HT-29 (cell line): ENCODE data around the gene ZNF8. TPM values are rescaled to one million over a fixed set of nuclear protein-coding genes. Genes with fewer than 3 reads are reported as not detected.
"Not testable (repeated sequence)": the region's sequence is repeated elsewhere in the genome, so short reads cannot be mapped to it uniquely, and the experiment has no call there.

Experiments used
- DNase-seq: peaks from one replicate; pipeline ENCODE4 v3.0.0-alpha.2; 2015; ENCODE audit warnings: low spot score
- small RNA-seq: library from RNA; depleted of rRNA; stranded (forward); fragments of <200 nt; gene quantifications from one replicate; pipeline ENCODE3, GENCODE V24; 2014
- total RNA-seq: library from RNA; depleted of rRNA; stranded (reverse); fragments of >200 nt; shearing (Covaris generic); gene quantifications from 2 replicates; pipeline ENCODE4 v1.2.3, GENCODE V29; 2014; rRNA removed

The ZNF8 gene
- total RNA-seq, 1 experiment from 2014 or later, result 8.5 TPM

DNA sequence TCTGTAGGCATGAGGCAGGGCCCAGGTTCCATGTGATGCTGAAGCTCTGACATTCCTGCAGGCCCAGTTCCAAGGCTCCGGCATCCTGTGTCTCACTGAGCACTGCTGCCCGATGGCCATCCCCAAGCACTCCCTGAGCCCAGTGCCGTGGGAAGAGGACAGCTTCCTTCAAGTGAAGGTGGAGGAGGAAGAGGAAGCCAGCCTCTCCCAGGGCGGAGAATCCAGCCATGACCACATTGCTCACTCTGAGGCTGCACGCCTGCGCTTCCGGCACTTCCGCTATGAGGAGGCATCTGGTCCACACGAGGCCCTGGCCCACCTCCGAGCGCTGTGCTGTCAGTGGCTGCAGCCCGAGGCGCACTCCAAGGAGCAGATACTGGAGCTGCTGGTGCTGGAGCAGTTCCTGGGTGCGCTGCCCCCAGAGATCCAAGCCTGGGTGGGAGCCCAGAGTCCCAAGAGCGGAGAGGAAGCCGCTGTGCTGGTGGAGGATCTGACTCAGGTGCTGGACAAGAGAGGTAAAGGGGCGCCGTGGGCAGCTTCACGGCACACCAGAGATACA, 56.0 kb downstream of the ZNF8 start:
- no peak for DNase-seq

- DNase-seq, result no peak
Observed at GRCh38 chr19:58335630-58336029, 56.9 kb downstream of the ZNF8 start.

DNA sequence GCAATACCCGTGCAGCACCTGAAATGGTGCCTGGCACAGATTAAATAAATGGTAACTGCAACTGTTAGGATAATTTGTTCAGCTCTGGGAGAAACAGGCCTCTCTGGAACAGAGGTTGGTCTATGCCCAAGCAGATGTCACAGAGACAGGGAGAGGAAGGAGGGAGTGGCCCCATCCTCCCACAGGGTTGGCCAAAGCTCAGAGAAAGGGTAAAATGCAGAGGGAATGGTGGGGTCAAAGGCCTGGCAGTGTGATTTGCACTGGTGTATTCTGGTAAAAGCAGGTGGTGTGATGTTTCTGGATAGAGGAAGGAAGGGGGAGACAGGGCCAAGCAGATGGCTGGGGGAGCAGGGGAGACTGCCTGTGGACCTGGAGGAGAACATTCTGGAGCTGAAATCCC, 57.5 kb downstream of the ZNF8 start:
- DNase-seq, result no peak

GRCh38 chr19:58336820-58337219, 58.1 kb downstream of the ZNF8 start:
- DNase-seq, result no peak

GRCh38 chr19:58338336-58338735, 59.6 kb downstream of the ZNF8 start:
- no peak for DNase-seq

DNA sequence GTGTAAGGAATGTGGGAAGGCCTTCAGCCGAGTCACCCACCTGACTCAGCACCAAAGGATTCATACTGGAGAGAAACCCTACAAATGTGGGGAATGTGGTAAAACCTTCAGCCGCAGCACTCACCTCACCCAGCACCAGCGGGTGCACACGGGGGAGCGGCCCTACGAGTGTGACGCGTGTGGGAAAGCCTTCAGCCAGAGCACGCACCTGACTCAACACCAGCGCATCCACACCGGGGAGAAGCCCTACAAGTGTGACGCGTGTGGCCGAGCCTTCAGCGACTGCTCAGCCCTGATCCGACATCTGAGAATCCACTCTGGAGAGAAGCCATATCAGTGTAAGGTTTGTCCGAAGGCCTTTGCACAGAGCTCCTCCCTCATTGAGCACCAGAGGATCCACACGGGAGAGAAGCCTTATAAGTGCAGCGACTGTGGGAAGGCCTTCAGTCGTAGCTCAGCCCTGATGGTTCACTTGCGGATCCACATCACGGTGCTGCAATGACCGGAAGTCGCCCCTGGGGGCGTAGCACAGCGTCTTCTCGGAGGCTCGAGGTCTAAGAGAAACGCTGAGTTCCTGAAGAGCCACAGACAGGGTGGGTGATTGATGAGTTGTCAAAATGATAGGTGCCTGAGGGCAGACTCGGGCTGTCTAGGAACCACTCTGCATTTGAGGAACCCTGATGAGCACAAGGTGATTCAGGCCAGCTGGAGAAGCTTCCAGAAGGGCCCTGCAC, 60.2 kb downstream of the ZNF8 start:
- no peak for DNase-seq

- DNase-seq, result no peak
Observed at GRCh38 chr19:58345558-58345957, 66.8 kb downstream of the ZNF8 start.

DNA sequence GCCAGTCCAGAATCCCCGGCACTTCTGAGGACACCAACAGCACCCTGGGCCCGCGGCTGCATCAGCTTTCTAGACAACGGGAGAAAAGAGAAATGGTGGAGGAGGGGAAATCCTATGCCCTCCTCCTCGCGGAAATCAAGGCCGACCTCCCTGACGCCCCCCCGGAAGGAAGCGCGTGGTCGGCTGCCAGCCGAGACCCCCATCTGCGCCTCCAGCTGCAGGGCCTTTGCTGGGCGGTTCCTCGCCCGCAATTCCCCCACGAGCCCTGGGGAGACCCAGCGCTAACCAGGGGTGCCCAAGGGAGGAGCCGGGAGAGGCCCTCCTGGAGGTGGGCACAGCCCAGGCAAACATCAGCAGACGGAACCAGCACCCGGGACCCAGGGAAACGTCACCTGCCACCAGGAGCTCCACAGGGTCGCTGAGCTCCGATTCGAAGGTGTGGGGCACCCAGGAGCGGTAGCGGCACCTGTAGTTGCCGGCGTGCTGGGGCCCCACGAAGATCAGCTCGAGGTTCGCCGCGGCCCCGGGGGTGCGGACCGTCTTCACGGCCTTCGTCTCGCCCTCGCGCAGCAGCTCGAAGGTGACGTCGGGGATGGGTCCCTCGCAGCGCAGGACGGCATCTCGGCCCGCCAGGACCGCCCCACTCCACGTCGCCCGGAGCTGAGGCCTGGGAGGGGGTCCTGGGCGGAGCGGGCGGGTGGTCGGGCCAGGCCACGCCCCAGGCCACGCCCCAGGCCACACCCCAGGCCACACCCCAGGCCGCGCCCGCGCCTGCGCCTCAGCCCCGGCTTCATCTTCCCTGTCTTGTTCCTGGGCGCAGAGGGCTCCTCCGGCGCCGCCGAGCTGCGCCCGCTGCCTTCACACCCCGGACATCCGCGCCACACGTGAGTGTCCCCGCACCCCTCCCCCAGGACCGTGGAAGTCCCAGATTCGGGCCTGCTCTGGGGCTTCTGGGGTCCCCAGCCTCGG, 68.5 kb downstream of the ZNF8 start:
- no peak for DNase-seq

GRCh38 chr19:58348080-58348479, 69.3 kb downstream of the ZNF8 start:
- DNase-seq, result not testable (repeated sequence)

DNA sequence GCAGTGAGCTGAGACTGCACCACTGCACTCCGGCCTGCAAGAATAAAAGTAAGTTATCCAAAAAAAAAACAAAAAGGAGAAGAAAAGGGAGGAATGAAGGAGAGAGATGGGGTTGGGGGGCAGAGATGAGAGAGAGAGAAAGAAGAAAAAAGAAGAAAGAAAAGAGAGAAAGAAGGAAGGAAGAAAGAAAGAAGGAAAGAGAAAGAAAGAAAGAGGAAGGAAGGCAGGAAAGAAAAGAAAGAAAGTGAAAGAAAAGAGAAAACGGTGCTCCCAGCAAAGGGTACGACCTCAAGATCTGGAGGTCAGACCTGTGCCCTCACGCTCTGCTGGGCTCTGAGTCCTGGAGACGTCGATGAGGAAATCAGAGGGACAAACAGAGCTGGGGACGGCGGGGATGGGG, 70.8 kb downstream of the ZNF8 start:
- no peak for DNase-seq

DNA sequence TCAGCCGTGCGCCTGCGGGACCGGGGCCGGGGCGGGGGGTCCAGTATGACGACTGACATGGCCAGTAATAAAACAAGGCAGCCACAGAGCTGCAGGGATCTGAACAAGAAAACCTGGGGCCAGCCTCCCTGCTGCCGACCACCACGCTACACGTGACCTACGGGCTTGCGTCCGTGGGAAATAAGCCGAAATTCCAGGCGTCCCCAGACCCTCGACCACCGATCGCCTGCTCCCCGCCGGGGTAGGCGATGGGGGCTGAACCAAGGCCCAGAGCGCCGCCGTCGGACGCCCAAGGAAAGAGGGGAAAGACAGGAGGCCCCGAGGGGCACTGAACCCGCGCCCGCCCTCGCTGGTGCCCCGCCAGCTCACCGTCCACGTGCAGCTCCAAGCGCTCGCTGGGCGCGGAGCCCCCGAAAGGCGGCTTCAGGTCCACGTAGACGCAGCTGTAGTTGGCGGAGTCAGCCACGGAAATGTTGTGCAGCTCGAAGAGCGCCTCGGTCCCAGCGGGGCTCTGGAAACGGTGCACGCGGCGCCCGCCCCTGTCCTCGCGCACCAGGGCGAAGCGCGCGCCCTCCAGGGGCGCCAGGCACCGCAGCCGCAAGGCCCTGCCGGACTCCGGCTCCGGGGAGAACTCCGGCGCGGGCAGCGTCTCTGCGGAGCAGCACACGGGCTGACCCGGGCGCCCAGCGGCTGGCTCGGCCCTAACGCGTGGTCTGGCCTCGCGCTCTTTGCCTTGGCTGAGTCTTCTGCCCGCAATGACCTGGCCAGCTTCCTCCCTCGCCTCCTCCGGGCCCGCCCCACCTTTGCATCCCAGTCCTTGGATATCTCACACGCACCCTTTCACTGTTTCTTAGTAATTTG, 71.5 kb downstream of the ZNF8 start:
- DNase-seq, result no peak

DNA sequence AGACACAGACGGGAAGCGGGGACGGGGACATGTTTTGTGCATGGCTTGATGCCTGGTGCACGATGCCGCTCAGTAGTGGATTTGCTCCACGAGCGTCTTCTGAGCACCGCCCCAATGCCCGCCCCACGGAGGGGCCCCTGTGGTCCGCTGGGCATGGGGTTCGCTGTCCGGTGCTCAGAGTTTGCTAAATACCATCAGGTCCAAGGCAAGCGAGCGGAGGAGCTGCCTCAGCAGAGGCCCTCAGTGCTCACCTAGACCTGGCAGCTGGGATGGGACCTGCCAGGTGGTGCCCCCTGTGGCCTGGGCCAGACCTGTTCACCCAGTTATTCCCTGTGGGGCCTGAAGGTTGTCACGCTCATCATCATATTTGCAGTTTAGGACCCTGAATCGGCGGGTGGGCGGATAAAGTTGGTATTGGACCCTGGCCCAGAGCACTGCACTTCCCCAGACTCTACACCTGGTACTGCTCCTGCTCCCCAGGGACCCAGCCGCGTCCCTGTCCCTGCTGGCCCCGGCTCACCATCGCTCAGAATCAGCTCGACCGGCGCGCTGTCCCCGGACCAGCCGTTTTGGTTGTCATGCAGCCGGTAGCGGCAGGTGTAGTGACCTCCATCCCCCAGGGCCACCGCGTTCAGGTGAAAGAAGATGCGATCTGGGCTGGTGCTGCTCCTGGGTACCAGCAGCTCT, 72.3 kb downstream of the ZNF8 start:
- no peak for DNase-seq

DNA sequence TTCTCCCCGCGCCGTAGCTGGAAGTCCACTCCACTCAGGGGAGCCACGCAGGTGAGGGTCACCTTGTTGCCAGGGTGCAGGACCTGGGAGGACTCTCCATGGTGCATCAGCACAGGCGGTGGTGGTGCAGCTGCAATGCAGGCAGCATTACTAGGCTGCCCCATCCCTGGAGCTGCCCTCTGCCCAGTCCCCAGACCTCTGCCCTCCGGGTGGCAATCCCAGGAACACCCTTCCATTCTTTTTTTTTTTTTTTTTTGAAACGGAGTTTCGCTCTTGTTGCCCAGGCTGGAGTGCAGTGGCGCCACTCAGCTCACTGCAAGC, 72.8 kb downstream of the ZNF8 start:
- DNase-seq, result no peak

DNA sequence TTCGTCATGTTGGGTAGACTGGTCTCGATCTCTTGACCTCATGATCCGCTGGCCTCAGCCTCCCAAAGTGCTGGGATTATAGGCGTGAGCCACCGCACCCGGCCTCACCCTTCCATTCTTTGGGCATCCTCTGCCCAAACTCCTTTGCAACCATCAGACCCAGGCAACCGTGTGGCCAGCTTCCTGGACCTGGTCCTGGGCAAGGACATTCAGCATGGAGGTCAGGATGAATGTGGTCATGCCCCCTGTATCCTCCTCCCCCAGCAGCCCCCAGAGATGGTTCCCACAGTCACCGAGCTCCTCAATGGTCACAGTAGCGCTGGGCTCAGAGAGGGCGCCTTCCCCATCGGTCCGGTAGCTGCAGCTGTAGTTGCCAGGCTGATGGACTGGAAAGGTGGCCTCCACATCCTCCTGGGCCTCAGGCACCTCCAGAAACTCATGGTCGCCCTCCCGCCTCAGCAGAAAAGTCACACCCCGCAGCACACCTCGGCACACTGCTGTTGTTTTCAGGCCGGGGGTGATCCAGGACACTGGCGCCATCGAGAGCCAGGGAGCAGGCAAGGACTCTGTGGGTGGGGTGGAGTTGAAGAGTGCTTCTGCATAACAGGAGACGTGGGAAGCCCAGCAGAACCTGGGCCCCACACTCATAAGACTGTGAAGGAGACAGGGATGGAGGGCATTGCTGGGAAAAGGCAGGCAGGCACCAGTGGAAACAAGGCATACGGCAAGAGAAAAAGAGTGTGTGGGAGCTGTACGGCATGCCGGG, 73.4 kb downstream of the ZNF8 start:
- no peak for DNase-seq

Small RNAs within 50 kb of the gene (small RNA-seq; reads per million reads assigned to genes)
- gene MIR6806, result not detected

Other genes with a start within 250 kb of the ZNF8 start
- not detected in 2 replicates for gene ZSCAN1, start 244.9 kb upstream of the ZNF8 start, total RNA-seq
- gene ZNF135, start 219.7 kb upstream of the ZNF8 start, total RNA-seq, result not detected in 2 replicates
- gene ZSCAN18, start 180.7 kb upstream of the ZNF8 start, total RNA-seq, result not detected in 2 replicates
- gene ZNF329, start 128.2 kb upstream of the ZNF8 start, total RNA-seq, result 2.5 and 4.2 TPM in 2 replicates
- 11.1 and 19.7 TPM in 2 replicates for gene ZNF274, start 95.9 kb upstream of the ZNF8 start, total RNA-seq
- gene ZNF544, start 50.0 kb upstream of the ZNF8 start, total RNA-seq, result 60.1 and 64.8 TPM in 2 replicates
- 74.2 and 83.4 TPM in 2 replicates for gene ERVK3-1, start 26.4 kb downstream of the ZNF8 start, total RNA-seq
- 3.6 and 3.7 TPM in 2 replicates for gene ZSCAN22, start 48.0 kb downstream of the ZNF8 start, total RNA-seq
- 0.47 TPM in 1 of 2 replicates, not detected in the other for gene A1BG, start 74.5 kb downstream of the ZNF8 start, total RNA-seq
- 2.0 and 6.0 TPM in 2 replicates for gene ZNF497, start 83.8 kb downstream of the ZNF8 start, total RNA-seq
- gene ZNF837, start 102.1 kb downstream of the ZNF8 start, total RNA-seq, result 8.3 and 10.4 TPM in 2 replicates
- gene RPS5, start 108.3 kb downstream of the ZNF8 start, total RNA-seq, result 5,822 and 6,132 TPM in 2 replicates
- 0.58 and 0.99 TPM in 2 replicates for gene RNF225, start 116.7 kb downstream of the ZNF8 start, total RNA-seq
- 26.6 and 33.1 TPM in 2 replicates for gene ZNF584, start 129.7 kb downstream of the ZNF8 start, total RNA-seq
- gene ZNF132, start 161.2 kb downstream of the ZNF8 start, total RNA-seq, result not detected in 2 replicates
- 10.4 and 20.9 TPM in 2 replicates for gene ZNF324B, start 172.7 kb downstream of the ZNF8 start, total RNA-seq
- gene ZNF324, start 188.1 kb downstream of the ZNF8 start, total RNA-seq, result 28.6 and 29.5 TPM in 2 replicates
- gene ZNF446, start 197.4 kb downstream of the ZNF8 start, total RNA-seq, result 19.2 and 22.7 TPM in 2 replicates
- 60.6 and 74.5 TPM in 2 replicates for gene SLC27A5, start 233.0 kb downstream of the ZNF8 start, total RNA-seq
- 25.6 and 27.4 TPM in 2 replicates for gene ZBTB45, start 240.9 kb downstream of the ZNF8 start, total RNA-seq